AG04449 (cell line): Measurements from ENCODE around the gene BANP.

Experiments used
- CTCF ChIA-PET: fragments of 350-600 bp; formaldehyde crosslinking; extraction: SDS; loops from one replicate; lab custom pipeline; 2021; ENCODE audit warnings: antibody characterized with exemption; lab: Yijun Ruan, JAX
- POLR2A ChIA-PET: fragments of 400-600, 350-600 bp; formaldehyde crosslinking; extraction: SDS; loops from one replicate; lab custom pipeline; 2020; ENCODE audit warnings: antibody characterized with exemption, inconsistent platforms; lab: Yijun Ruan, JAX
- DNase-seq: peaks from one replicate; pipeline ENCODE4 v3.0.0-alpha.2; 2010; ENCODE audit warnings: low read depth, low spot score
- H3K4me3 ChIP-seq: 2 replicates; pipeline ENCODE4 v1.5.1; 2011; ENCODE audit warnings: low read depth, mild to moderate bottlenecking, control low read depth, low read length
- TF ChIP-seq, protein P1 (sequence below): IDR thresholded peaks from one replicate; pipeline ENCODE4 v1.5.1; 2011; ENCODE audit warnings: mild to moderate bottlenecking, moderate library complexity, low read length, control low read depth, inconsistent platforms; ENCODE audit not compliant: insufficient read depth; ENCODE audit errors: missing control alignments

Gene BANP

DNA sequence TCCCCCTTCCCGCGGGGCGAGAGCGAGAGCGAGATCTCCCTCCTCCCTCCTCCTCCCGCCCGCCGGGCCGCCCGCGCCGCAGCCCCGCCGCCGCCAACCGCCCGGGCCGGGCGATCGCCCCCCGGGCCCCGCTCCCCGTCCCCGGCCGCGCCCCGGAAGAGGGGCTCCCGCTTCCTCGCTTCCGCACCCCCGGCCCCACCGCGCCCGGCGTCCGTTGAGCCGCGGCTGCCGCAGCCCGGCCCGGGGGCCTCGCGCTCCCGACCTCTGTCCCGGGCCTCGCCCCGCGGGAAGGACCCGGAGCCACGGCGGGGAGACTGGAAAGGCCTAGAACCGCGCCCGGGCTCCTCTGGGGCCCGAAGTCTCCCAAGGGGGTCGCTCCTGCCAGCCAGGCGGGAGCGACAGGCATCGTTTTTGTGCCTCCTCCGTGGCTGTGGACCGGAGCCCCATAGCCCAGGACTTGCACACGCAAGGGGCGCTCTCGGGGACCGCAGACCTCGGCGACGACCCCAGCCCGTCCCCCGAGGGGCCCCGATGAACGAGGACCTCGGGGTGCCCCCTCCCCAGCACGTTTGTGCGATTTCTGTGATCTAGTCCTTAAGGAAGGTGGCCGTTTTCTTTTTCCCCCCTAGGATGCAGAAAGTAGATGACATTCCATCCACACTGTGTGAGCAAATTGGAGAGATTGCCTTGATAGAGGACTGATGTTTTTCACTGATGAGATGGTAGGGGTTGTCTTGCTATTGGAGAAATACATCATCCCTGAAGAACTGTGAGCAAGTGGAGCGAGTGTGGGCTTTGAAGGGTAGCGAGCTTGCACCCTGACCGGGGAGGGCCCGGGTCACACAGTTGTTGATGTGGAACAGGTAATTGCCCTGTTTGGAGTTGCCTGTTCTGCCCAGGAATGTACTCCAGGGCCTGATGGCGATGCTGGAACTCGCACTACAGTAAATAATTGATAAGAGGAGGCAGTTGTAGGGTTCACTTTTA lies 611 bp downstream of the BANP start:
- CTCF ChIA-PET, result interaction anchor here (0.6 to 1.2 kb wide), 6 partner anchors 9 to 182 kb away, joined by 3 read pairs; no protein-coding TSS in a partner anchor
- POLR2A ChIA-PET, result interaction anchor here (0.5 to 1.6 kb wide), 5 partner anchors 9 to 981 kb away, joined by 3 to 6 read pairs (median 4); partner anchors contain the start of gene SLC7A5
- DNase-seq, result no peak
- TF ChIP-seq, protein P1, sequence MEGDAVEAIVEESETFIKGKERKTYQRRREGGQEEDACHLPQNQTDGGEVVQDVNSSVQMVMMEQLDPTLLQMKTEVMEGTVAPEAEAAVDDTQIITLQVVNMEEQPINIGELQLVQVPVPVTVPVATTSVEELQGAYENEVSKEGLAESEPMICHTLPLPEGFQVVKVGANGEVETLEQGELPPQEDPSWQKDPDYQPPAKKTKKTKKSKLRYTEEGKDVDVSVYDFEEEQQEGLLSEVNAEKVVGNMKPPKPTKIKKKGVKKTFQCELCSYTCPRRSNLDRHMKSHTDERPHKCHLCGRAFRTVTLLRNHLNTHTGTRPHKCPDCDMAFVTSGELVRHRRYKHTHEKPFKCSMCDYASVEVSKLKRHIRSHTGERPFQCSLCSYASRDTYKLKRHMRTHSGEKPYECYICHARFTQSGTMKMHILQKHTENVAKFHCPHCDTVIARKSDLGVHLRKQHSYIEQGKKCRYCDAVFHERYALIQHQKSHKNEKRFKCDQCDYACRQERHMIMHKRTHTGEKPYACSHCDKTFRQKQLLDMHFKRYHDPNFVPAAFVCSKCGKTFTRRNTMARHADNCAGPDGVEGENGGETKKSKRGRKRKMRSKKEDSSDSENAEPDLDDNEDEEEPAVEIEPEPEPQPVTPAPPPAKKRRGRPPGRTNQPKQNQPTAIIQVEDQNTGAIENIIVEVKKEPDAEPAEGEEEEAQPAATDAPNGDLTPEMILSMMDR, result peak; percentile 19
- peak overlapping the region; percentile 66 for H3K4me3 ChIP-seq

DNA sequence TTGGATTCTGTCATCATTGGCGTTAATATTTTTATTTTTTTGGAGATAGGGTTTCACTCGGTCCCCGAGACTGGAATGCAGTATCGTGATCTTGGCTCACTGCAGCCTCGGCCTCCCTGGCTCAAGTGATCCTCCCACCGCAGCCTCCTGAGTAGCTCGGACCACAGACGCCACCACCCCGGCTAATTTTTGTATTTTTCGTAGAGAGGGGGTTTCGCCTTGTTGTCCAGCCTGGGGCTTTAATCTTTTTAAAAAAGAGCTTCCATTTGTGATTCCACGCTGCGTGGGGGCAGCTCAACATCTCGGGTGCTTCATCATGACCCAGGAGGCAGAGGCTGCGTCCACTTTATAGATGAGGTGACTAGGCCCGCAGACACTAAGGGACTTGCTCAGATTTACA lies 1.5 kb downstream of the BANP start:
- DNase-seq, result no peak
- H3K4me3 ChIP-seq, result peak overlapping the region; percentile 66
- ChIA-PET CTCF (interaction anchor here (0.6 to 1.2 kb wide), 6 partner anchors 8 to 183 kb away, joined by 3 read pairs; no protein-coding TSS in a partner anchor), POLR2A (interaction anchor here (1.6 kb wide), 1 partner anchor 352 kb away, joined by 6 read pairs; no protein-coding TSS in a partner anchor)
- TF ChIP-seq, protein P1, result no peak

DNA sequence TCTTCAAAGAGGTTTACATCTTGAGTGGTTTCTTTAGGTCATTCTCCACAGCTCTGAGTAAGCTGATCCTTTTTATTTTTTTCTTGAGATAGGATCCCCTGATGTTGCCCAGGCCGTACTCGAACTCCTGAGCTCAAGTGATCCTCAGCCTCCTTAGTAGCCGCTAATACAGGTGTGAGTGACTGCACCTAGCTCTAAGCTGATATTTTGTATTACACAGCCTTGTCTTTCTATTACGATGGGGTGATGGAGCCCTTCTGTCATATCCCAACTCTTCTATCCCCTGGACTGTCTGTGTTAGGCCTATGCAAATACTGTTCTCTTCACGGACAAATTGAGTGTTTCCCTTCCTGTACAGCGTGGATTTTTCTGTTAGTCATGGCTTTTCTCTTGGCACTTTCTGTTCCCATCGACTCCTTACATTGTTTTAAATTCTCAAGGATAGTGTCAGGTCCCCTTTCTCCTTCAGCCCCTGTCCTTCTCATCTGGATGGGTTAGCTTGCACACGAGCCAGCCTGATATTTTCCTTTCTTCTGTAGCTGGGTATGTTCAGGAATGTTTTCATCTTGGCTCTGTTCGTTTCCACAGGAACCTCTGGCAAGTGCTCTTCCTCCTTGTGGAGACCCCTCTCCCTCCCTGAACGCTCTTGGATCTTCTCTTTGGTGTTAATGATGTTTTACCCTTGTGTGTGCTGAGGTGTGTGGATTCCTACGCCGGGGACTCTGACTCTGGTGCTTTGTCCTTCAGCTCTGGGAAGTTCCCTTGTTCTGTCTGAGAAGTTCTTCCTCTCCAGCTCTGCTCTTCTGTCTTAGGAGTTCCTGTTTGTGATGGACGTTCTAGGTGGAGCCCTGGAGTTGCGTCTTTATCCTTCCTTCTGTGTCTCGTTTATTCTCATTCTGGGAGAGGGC lies 2.3 kb downstream of the BANP start:
- TF ChIP-seq, protein P1, result no peak
- DNase-seq, result no peak
- ChIA-PET CTCF (interaction anchor here (0.9 to 1.4 kb wide), 5 partner anchors 12 to 176 kb away, joined by 3 read pairs; no protein-coding TSS in a partner anchor), POLR2A (interaction anchor here (1.6 kb wide), 1 partner anchor 351 kb away, joined by 6 read pairs; no protein-coding TSS in a partner anchor)
- H3K4me3 ChIP-seq, result no peak overlapping the region

DNA sequence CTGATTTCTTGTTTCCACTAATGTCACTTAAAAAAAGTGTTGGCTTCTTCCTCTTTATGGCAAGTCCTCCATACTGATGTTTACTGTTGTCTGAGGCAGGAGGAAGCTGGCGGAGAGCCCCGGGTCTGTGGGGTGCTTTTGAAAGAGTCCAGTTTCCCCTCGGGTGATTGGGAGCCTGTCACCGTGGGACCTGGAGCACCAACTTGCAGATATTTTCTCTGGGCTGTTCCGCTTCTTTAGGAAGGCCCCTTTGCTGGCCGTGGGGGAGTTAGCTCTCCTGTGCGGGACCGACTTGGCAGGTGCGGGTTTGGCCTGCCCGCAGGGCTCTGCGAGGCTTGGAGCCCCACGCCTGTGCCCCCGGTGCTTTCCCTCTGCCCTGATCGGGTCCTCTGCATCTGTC lies 3.1 kb downstream of the BANP start:
- no peak overlapping the region for H3K4me3 ChIP-seq
- no peak for DNase-seq
- ChIA-PET POLR2A (no interaction called here), CTCF (interaction anchor here (0.9 to 1.4 kb wide), 3 partner anchors 11 to 109 kb away, joined by 3 read pairs; no protein-coding TSS in a partner anchor)
- TF ChIP-seq, protein P1, result no peak

DNA sequence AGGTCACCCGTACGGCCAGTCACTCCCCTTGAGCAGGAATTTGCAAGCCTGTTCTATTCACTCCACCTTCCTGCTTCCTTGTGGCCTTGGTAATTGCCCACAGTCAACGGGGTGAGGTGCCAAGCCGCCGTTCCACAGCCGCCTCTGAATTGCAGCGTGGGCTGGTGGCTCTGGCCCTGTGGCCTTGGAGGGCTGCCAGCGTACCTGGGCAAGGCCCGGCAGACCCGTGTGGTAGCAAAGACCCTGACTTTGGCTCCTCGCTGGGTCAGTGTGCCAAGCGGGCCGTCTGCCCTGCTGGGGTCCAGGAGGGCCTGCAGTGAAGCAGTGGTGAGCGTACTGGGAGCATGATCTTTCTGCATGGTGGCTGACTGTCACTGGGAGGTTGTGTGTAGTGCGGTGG lies 3.6 kb downstream of the BANP start:
- no peak overlapping the region for H3K4me3 ChIP-seq
- TF ChIP-seq, protein P1, result no peak
- DNase-seq, result no peak
- ChIA-PET POLR2A (no interaction called here), CTCF (interaction anchor here (1.4 kb wide), 1 partner anchor 14 kb away, joined by 3 read pairs; no protein-coding TSS in a partner anchor)
